Lung microvascular endothelial cell (primary cell): ENCODE results near the gene SPAG4. TPM values are rescaled to one million over a fixed set of nuclear protein-coding genes. Genes with fewer than 3 reads are reported as not detected.

Source experiments
- DNase-seq, 2 donors: peaks; one replicate each; pipeline versions ENCODE4 v3.0.0 to v3.0.0-alpha.2; 2010; ENCODE audit warnings: low read depth in 2 of 2
- total RNA-seq: library from RNA; depleted of rRNA; stranded (reverse); fragments of >200 nt; gene quantifications from 2 replicates; pipeline ENCODE4 v1.2.1, GENCODE V29; 2014

SPAG4 gene
- total RNA-seq, 1 donor from 2014 or later = 19.0 TPM

DNA sequence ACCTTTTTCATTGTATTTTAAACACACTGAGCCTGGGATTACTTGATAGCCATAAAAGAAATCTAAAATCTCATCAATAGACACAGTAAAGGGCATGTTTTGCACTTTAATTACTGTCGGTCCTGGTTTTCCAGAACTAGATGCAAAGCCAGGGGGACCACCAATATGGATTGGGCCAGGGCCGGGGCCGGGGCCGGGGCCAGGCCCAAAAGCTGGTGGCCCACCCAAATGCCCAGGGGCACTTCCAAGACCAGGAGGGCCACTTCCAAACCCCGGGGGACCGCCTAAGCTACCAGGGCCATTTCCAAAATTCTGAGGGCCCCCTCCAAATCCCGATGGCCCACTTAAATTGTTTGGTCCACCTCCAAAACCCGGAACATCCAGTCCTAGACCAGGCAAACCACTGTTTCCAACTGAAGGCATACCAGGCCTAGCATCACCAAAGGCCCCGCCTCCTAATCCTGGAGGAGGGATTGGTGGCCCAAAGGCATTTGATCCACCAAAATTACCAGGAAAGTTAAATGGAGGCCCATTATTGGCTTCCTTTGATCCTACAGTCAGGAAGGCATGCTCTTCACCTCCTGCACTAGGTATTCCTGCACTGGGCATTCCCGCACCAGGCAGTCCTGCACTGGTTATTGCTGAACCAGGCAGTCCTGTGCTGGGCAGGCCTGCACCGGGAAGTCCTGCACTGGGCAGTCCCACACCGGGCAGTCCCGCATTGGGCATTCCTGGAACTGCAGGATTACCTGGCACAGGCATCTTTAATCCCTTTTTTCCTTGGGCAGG, 37.2 kb downstream of the SPAG4 start:
- no peak for DNase-seq

DNA sequence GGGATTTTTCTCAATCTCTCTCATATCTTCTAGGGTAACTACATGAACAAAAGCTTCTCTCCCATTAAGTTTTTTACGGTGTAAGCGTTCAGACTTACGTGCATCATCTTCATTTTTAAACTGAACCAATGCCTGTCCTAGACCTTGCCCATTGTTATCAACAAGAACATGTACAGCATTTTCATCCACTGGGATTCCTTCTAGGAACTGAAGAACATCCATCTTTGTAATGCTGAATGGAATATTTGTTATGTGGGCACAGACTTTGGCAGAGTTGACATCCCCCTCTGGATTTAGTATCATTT, 37.8 kb downstream of the SPAG4 start:
- no peak for DNase-seq

DNA sequence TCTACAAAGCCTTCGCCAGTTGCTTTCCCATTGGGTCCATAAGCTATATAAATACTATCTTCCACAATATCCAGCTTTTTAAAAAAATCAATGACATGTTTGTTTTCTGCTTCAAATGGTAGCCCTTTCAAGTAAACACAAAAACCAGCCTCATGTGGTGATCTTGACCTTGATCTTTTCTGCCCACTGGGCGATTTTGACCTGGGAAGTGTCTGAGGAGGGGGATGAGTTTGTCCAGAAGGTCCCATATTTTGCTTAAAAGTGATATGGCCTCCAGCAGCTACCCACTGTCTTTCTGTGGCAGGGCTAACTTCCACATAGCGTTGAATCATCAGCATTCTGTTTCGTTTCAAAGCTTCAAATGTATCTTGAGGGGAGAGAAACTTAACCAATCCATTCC, 38.3 kb downstream of the SPAG4 start:
- no peak for DNase-seq

DNA sequence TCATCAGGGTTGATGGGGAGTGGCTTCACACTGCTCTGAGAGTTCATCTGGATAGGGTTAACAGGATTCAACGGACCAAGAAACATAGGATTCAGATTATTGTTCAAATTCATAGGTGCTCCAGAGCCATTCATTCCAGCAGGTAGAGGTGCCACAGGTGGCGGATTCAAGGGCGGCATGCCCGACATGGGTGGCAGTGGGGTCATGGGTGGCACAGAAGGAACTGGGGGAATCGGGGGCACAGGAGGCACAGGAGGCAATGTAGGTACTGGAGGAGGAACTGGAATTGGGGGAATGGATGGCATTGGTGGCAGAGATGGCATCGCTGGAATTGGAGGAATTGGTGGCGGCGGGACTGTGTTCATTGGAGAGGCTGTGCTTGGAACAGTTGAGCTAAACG, 38.8 kb downstream of the SPAG4 start:
- DNase-seq = no peak

DNA sequence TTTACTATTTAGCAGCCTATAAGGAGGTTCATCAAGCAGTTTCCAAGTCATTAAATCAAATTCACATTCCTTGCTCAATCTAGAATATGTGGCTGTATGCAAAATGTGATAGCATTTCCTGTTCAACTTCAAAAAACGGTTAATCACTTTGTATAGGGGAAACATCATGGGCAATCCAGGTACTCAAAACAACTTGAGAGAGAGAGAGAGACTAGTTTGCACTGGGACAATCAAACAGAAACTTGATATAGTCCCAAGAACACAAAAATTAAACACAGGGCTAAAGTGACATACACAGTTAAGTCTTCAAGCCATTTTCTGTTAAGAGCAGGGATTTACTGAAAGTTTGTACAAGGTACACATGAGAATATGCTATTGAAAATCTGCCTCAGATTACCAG, 41.6 kb downstream of the SPAG4 start:
- DNase-seq = no peak

DNA sequence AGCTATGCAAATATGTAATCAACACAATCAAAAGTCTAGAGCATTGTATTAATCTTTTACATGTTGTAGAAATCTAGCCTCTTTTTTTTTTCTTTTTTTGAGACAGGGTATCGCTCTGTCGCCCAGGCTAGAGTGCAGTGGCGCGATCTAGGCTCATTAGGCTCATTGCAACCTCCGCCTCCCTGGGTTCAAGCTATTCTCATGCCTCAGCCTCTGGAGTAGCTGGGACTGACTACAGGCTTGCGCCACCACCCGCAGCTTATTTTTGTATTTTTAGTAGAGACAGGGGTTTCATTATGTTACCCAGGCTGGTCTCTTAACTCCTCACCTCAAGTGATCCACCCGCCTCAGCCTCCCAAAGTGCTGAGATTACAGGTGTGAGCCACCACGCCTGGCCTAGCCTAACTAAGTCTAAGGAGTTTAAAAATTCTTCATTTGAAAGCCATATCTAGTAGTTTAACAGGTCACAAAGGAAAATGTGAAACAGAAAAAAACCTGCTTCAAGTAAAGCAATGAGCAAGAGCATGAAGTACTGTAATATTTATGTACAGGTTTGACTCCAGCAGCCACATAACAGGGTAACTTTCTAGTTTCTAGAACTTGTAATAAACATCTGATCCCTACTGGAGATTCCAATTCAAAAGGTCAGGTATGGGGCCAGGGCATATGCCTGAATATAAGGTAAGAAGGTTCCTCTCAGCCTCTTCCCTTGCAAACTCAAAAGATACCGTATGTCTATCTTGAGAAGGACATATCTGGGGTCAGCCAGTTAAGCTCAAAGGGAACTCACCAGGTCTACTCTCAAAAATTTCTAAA, 44.7 kb downstream of the SPAG4 start:
- no peak for DNase-seq

DNA sequence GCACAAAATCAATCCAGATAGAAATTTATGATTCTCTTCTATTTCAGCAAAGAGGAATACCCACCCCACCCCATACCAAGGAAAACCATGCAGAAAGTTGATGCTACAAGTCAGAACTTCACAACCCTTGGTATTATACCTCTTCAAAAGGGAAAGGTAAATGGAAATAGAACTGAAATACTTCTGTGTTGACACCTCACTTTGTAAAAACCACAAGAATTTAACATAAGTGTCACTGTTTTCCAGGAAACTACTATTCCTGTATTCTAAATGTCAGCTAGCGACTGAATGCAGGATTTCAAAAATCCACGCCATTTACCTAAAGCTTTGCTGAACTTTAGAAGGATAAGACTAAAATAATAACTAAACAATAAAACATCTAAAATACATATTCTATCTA, 45.4 kb downstream of the SPAG4 start:
- peak; percentile 7 to 8 for DNase-seq

DNA sequence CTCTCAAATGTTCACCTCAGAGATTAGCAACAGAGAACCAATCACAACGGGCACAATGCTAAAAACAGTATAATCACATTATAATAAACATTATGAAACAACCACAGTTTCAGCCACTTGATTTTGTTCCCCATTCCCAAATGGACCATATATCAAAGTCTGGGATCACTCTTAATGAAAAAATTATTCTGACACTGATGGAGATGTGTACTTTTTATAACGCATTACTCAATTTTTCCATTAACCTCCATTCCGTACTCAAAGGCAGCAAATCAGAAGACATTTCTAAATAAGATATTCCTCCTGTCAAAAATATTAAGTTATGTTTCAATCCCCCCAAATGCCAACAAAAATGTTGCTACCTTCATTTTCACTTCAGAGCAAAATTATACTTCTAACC, 46.3 kb downstream of the SPAG4 start:
- DNase-seq = peak in 1 of 2 donors; percentile 37

DNA sequence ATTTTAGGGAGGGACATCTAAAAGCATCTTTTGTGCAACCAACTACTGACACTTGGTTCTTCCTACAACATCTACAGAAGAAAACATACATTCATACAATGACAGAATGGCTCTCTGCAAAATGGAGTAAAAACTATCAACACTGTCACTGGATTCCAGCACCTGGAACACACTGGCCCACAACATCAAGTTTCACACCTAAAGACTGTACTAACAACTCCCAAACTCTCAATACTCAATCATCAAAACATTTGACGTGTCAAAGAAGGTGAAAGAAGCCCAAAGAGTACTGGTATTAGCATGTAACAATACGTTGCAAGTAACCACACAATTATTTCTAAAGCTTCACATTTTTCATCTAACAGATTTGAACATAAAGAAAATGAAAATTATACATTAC, 46.9 kb downstream of the SPAG4 start:
- DNase-seq = no peak

DNA sequence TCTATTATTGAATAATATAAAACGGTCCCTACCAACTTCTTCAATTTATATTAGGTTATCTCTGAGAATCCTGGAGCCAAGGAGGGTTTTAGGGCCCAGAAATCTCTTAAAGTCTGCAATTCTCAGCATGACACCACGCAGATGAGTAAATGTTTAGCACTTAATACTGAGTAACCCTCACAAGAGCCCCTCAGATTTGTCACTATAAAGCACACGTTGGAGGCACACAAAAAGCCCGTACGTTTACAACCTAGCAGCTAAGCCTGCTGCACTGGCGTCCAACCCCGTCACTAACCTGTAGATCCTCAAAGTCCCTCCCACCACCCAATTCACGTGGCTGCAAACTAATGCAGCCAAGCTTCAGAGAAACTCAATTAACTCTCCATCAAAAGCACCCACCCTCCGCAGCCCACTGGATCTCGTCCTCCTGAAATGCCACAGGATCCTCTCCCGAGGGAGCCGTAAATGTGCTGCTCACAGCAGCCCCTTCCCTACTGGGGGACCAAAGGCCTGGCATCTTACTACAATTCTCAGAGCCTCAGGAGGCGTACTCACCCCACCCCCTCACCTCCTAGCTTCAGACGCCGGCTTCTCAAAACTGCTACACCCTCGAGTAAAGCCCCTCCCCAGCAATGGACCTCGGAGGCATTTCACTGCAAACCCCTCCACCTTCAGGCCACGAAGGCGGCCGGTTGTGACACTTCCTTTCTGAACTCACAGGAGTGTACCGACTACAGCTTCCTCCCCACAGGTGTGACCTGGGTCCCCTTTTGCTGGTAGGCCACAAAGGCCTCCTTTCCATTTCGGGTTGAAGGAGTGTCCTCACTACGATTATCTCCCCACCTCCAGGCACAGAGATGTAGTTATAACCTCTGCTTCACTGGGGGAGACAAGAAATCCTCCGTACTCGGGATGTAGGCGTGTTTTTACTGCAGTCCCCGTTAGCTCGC, 48.2 kb downstream of the SPAG4 start:
- peak; percentile 39 to 56 for DNase-seq

DNA sequence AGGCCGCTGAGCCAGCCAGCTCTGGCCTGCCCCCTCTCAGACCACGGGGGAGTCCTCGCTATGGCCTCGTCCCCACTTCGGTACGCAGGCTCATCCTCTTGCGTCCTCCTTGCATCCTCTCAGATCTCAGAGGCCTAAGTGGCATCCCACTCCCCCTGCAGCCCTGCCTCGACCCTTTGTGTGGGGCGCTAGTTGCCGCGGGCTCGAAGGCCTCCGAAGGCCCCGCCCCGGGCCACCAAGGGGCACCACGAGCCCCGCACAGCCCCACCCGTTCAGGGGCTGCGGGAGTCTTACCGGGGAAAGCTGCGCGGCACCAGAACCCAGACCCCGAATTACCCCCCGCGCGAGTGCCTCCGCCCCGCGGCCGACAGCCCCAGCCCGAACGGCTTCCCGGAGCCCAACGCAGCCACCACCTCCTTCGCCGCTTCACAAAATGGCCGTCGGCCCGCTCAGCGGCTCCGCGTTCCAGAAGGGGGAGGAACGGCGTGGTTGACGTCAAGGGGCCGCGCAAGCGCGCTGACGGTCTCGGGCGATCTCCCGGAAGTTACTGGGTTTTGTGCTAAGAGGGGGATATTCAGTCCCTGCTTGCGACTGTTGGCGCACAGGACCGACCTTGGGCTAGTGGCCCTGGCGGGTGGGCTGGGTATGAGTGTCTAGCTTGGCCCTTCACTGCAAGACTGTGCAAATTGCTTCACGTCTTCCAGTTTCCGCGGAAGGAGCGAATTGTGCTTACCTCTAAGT, 49.0 kb downstream of the SPAG4 start, which contains the start of the genes CPNE1 and RBM12:
TSS of gene CPNE1 (minus strand) at position 435 of the 741 bp plus-strand sequence. CDS start 31,977 bp downstream, outside the sequence.
TSS of gene RBM12 (minus strand) at position 435 of the 741 bp plus-strand sequence. CDS start 9,578 bp downstream, outside the sequence.
- DNase-seq = peak; percentile 94 to 96

DNA sequence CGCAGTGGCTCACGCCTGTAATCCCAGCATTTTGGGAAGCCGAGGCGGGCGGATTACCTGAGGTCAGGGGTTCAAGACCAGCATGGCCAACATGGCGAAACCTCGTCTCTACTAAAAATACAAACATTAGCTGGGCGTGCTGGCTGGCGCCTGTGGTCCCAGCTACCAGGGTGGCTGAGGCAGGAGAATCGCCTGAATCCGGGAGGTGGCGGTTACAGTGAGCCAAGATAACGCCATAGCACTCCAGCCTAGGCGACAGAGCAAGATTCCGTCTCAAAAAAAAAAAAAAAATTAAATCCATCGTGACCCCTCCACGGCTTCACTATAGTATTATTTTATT, 50.3 kb downstream of the SPAG4 start:
- DNase-seq = no peak

DNA sequence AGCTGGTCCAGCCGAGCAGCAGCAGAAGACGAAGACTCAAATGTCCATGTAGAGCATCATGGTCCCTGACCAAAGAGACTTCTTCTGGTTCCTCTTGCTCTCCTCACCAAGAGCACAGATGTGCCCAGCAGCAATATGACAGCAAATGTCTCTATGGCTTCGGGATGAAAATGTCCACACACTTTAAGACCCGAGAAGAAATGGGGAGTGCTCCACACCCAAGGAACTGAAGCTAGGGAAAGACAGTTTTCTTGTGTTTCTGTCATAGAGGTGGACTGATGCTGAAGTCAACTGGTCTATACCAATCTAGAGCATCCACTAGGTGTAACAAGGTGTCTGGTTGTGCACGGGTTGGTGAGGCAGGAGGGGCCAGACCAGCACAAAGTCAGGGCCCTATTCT, 53.6 kb downstream of the SPAG4 start:
- DNase-seq = no peak

DNA sequence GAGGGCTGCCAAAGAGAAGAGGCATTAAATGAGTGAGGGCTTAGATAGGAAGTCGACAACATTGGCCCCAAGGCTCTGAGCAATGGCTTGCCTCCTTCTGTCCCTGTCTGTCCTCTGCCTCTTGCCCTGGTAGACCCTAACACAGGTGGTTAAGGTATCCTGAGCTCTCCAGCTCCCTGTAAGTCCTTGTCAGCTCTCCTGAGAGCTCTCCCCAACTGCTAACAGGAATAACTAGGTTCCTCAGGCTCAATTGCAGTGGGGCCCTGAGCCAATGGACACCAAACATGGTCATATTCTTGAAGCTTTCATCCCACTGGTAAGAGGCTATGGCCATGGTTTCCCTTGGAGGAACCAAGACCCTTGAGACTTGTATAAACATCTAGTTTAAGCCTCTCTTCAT, 54.1 kb downstream of the SPAG4 start:
- DNase-seq = no peak

Other genes starting within 250 kb of the SPAG4 start
- 15.7 and 19.2 TPM in 2 replicates for gene UQCC1, start 203.9 kb upstream of the SPAG4 start, total RNA-seq
- not detected in 2 replicates for gene GDF5, start 177.6 kb upstream of the SPAG4 start, total RNA-seq
- 6.2 and 7.6 TPM in 2 replicates for gene CEP250, start 160.2 kb upstream of the SPAG4 start, total RNA-seq
- gene C20orf173, start 86.2 kb upstream of the SPAG4 start, total RNA-seq = not detected in 2 replicates
- gene ERGIC3, start 73.8 kb upstream of the SPAG4 start, total RNA-seq = 280 and 434 TPM in 2 replicates
- 118 and 130 TPM in 2 replicates for gene CPNE1, start 49.1 kb downstream of the SPAG4 start, total RNA-seq
- gene RBM12, start 49.1 kb downstream of the SPAG4 start, total RNA-seq = 30.9 and 38.7 TPM in 2 replicates
- 8.9 and 10.5 TPM in 2 replicates for gene NFS1, start 83.5 kb downstream of the SPAG4 start, total RNA-seq
- 284 TPM in 2 replicates for gene ROMO1, start 83.6 kb downstream of the SPAG4 start, total RNA-seq
- gene RBM39, start 126.4 kb downstream of the SPAG4 start, total RNA-seq = 231 and 313 TPM in 2 replicates
- 17.9 and 20.6 TPM in 2 replicates for gene PHF20, start 156.2 kb downstream of the SPAG4 start, total RNA-seq